ENCODE results near the gene KIF4A.
"Not testable (repeated sequence)": the region's sequence is repeated elsewhere in the genome, so short reads cannot be mapped to it uniquely, and the experiment has no call there.

KIF4A gene

DNA sequence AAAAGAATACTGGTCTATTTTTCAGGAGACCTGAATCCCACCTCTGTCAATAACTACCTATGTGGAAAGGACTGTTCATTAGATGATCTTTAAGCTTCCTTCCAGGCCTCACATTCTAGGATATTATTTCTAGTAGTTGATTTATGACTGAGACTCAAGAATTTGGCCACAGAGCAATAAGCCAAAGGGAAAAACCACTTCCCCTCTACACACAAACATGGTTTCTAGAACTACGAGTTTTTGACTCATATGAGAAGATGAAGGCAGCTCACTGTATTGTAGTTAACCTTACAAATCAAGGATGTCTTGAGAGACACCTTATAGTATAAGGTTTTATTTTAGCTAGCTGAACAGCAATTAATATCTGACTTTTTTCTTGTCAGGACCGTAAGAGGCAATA is 96.3 kb downstream of the KIF4A start:
- in situ Hi-C loops (cut with MboI; ENCODE audit: low sequenced_read_pairs) = no loop called here

DNA sequence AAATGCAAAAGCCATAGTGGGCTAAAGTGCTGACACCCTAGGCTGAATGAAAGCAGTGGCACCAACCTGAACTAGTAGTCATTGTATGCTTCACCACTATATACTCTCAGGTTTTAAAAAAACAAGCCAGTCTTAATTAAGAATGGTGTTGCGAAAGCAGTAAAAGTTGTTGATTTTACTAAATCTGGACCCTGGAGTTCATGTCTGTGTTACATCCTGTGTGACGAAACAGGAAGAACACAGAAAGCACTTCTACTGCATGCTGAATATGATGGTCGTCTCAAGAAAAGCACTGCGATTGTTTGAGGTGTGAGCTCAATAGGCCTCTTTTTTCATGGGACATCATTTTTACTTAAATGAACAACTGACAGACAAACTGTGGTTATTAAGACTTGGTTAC is 109.0 kb downstream of the KIF4A start:
- in situ Hi-C loops (cut with MboI; ENCODE audit: low sequenced_read_pairs) = no loop called here

DNA sequence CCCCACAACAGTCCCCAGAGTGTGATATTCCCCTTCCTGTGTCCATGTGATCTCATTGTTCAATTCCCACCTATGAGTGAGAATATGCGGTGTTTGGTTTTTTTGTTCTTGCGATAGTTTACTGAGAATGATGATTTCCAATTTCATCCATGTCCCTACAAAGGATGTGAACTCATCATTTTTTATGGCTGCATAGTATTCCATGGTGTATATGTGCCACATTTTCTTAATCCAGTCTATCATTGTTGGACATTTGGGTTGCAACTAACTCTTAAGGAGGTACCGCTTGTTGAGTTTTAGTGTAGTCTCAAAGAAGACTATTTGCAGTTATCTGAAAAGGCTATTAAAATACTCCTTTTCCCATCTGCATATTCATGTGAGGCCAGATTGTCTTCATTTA is 110.3 kb downstream of the KIF4A start:
- in situ Hi-C loops (cut with MboI; ENCODE audit: low sequenced_read_pairs) = not testable (repeated sequence)

GRCh38 chrX:70402721-70403120 is 112.8 kb downstream of the KIF4A start:
- in situ Hi-C loops (cut with MboI; ENCODE audit: low sequenced_read_pairs) = no loop called here

DNA sequence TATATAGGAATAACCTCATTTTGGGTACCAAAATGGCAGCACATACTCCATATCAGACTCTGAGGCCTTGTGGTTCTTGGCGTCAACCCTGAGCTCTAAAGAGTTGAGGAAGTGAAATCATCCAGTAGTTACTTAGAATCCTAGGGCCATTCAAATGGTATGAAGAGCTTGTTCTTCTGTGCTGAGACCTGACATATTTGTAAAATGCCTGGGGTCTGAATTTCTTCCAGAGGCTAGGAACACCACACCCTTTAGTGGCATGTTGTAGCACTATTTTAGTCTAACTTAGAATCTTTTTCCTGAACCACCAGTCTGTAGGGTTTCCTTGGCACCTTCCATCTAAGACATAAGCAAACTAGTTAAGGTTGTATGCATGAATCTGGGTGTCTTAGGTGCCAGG is 115.1 kb downstream of the KIF4A start:
- in situ Hi-C loops (cut with MboI; ENCODE audit: low sequenced_read_pairs) = no loop called here

DNA sequence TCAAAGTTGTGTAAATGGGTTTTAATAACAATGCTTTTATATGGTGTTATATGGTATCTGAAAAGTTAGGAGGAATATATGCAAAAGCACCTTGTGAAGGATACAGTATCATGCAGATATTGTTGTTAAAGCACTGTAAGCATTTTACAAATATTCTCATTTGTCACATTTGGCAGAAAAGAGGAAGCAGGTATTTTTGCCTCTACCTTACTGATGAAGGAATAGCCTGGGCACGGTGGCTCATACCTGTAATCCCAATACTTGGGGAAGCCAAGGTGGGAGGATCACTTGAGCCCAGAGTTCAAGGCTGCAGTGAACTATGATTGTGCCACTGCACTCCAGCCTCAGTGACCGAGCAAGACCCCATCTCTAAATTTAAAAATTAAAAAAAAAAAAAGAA is 121.0 kb downstream of the KIF4A start:
- in situ Hi-C loops (cut with MboI; ENCODE audit: low sequenced_read_pairs) = no loop called here

DNA sequence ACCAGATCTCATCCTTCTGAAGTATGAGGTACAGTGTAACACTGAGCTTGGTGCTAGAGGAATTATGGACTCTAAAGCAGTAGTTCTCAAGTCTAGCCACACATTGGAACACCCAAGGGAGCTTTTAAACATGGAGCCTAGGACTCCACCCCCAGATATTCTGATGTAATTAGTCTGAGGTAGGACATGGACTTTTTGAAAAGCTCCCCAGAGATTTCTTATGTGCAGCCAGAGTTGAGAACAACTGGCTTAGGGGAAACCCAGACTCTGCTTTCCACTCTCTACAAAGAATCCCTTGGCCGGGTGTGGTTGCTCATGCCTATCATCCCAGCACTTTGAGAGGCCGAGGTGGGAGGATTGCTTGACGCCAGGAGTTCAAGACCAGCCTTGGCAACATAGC is 121.6 kb downstream of the KIF4A start:
- in situ Hi-C loops (cut with MboI; ENCODE audit: low sequenced_read_pairs) = no loop called here

DNA sequence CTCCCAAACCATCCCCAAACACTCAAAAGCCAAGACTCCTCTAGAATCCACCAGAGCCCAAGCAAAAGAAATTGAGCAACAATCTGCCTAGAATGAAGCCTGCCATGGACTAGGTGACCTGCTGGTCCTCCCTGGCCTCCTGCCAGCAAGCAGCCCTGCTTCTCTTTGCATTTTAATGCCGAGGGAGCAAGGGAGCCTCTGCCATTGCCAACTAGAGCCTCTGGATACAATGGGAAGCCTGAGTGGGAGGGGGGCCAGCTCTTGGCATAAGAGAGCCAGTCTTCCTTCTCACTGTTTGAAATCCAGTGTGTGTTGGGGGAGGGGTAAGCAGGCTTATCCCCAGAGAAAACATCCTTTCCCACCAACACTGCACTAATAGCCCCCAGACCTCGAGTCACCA is 131.7 kb downstream of the KIF4A start:
- in situ Hi-C loops (cut with MboI; ENCODE audit: low sequenced_read_pairs) = no loop called here

- in situ Hi-C loops (cut with MboI; ENCODE audit: low sequenced_read_pairs) = no loop called here
Observed at GRCh38 chrX:70422851-70423341, 133.0 kb downstream of the KIF4A start, which contains the start of gene GDPD2. Gene GDPD2, plus strand, starts transcription at chrX:70423314. Its CDS starts 1,671 bp downstream, at chrX:70424985.

GRCh38 chrX:70423936-70424675 is 134.2 kb downstream of the KIF4A start:
- in situ Hi-C loops (cut with MboI; ENCODE audit: low sequenced_read_pairs) = no loop called here

- in situ Hi-C loops (cut with MboI; ENCODE audit: low sequenced_read_pairs) = no loop called here
Observed at GRCh38 chrX:70424801-70425200, 134.9 kb downstream of the KIF4A start.

- in situ Hi-C loops (cut with MboI; ENCODE audit: low sequenced_read_pairs) = no loop called here
Observed at GRCh38 chrX:70426286-70427278, 136.7 kb downstream of the KIF4A start.

GRCh38 chrX:70427365-70427764 is 137.5 kb downstream of the KIF4A start:
- in situ Hi-C loops (cut with MboI; ENCODE audit: low sequenced_read_pairs) = no loop called here

- in situ Hi-C loops (cut with MboI; ENCODE audit: low sequenced_read_pairs) = no loop called here
Observed at GRCh38 chrX:70429759-70430158, 139.9 kb downstream of the KIF4A start.

- in situ Hi-C loops (cut with MboI; ENCODE audit: low sequenced_read_pairs) = no loop called here
Observed at GRCh38 chrX:70432936-70433847, 143.3 kb downstream of the KIF4A start.

DNA sequence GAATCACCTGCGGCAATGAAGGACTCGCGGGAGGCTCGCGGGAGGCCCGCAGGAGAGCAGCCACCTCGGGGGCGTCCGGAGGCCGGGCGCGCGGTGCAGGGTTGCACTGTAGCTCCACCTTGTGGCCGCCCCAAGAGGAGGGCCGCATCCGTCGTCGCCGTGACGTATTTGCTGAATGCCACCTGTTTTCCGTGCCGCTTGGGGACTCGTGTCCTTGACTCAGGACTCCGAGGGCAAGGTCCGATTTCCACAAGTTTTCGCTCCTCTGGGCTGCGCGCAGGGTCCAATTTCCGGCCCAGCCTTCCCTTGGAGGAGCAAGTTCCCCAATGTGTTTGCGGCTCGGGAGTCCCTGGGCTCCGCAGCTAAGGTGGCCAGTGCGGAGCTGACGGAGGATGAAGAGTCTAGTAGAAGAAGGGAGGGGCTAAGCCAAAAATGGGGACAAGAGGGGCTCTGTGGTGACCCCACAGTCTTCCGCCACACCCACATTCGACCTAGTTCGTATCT is 144.0 kb downstream of the KIF4A start:
- in situ Hi-C loops (cut with MboI; ENCODE audit: low sequenced_read_pairs) = no loop called here

- in situ Hi-C loops (cut with MboI; ENCODE audit: low sequenced_read_pairs) = no loop called here
Observed at GRCh38 chrX:70434352-70434866, 144.5 kb downstream of the KIF4A start.

GRCh38 chrX:70434914-70435586 is 145.1 kb downstream of the KIF4A start:
- in situ Hi-C loops (cut with MboI; ENCODE audit: low sequenced_read_pairs) = no loop called here

- in situ Hi-C loops (cut with MboI; ENCODE audit: low sequenced_read_pairs) = no loop called here
Observed at GRCh38 chrX:70436343-70436742, 146.4 kb downstream of the KIF4A start.

- in situ Hi-C loops (cut with MboI; ENCODE audit: low sequenced_read_pairs) = no loop called here
Observed at GRCh38 chrX:70437011-70437410, 147.1 kb downstream of the KIF4A start.
